ENCODE results near the gene ATP1A4.

Gene ATP1A4

GRCh38 chr1:160187407-160187806 is 36.0 kb downstream of the ATP1A4 start:
- no peak overlapping the region for H3K4me3 ChIP-seq (ENCODE audit: low read length)
- no peak for TF ChIP-seq ZNF274 (IDR thresholded peaks at IDR 0.05; ENCODE audit: low read depth, low read length)

GRCh38 chr1:160188341-160188740 is 36.9 kb downstream of the ATP1A4 start:
- no peak overlapping the region for H3K4me3 ChIP-seq (ENCODE audit: low read length)
- TF ChIP-seq ZNF274 (IDR thresholded peaks at IDR 0.05; ENCODE audit: low read depth, low read length): no peak

GRCh38 chr1:160189649-160190625 is 38.5 kb downstream of the ATP1A4 start, which contains the start of gene CASQ1:
Gene CASQ1, plus strand, starts transcription at chr1:160190575. Its CDS starts 177 bp downstream, at chr1:160190752.
- TF ChIP-seq ZNF274 (IDR thresholded peaks at IDR 0.05; ENCODE audit: low read depth, low read length): no peak
- no peak within 1 kb of the TSS for H3K4me3 ChIP-seq (ENCODE audit: low read length)

GRCh38 chr1:160191756-160192155 is 40.4 kb downstream of the ATP1A4 start:
- H3K4me3 ChIP-seq (ENCODE audit: low read length): no peak overlapping the region
- TF ChIP-seq ZNF274 (IDR thresholded peaks at IDR 0.05; ENCODE audit: low read depth, low read length): no peak

GRCh38 chr1:160192234-160192633 is 40.8 kb downstream of the ATP1A4 start:
- H3K4me3 ChIP-seq (ENCODE audit: low read length): no peak overlapping the region
- TF ChIP-seq ZNF274 (IDR thresholded peaks at IDR 0.05; ENCODE audit: low read depth, low read length): no peak

GRCh38 chr1:160193091-160193819 is 41.9 kb downstream of the ATP1A4 start:
- H3K4me3 ChIP-seq (ENCODE audit: low read length): no peak overlapping the region
- TF ChIP-seq ZNF274 (IDR thresholded peaks at IDR 0.05; ENCODE audit: low read depth, low read length): no peak

GRCh38 chr1:160193832-160194736 is 42.7 kb downstream of the ATP1A4 start:
- H3K4me3 ChIP-seq (ENCODE audit: low read length): no peak overlapping the region

GRCh38 chr1:160194737-160195059 is 43.3 kb downstream of the ATP1A4 start:
- H3K4me3 ChIP-seq (ENCODE audit: low read length): no peak overlapping the region
- TF ChIP-seq ZNF274 (IDR thresholded peaks at IDR 0.05; ENCODE audit: low read depth, low read length): no peak

More at GRCh38 chr1:160193832-160194736, 42.7 kb downstream of the ATP1A4 start:
- TF ChIP-seq ZNF274 (IDR thresholded peaks at IDR 0.05; ENCODE audit: low read depth, low read length): no peak

GRCh38 chr1:160196143-160196542 is 44.7 kb downstream of the ATP1A4 start:
- TF ChIP-seq ZNF274 (IDR thresholded peaks at IDR 0.05; ENCODE audit: low read depth, low read length): no peak
- H3K4me3 ChIP-seq (ENCODE audit: low read length): no peak overlapping the region

- no peak overlapping the region for H3K4me3 ChIP-seq (ENCODE audit: low read length)
- no peak for TF ChIP-seq ZNF274 (IDR thresholded peaks at IDR 0.05; ENCODE audit: low read depth, low read length)
These were observed 45.8 kb downstream of the ATP1A4 start for GRCh38 chr1:160197231-160197630.

- no peak for TF ChIP-seq ZNF274 (IDR thresholded peaks at IDR 0.05; ENCODE audit: low read depth, low read length)
- no peak overlapping the region for H3K4me3 ChIP-seq (ENCODE audit: low read length)
These were observed 49.4 kb downstream of the ATP1A4 start for GRCh38 chr1:160200786-160201185.

GRCh38 chr1:160204526-160205241 is 53.3 kb downstream of the ATP1A4 start:
- TF ChIP-seq ZNF274 (IDR thresholded peaks at IDR 0.05; ENCODE audit: low read depth, low read length): no peak
- peak overlapping the region; percentile 46; the same call in 1 of the 2 replicates for H3K4me3 ChIP-seq (ENCODE audit: low read length)

Data from GM08714 (cell line).